Parathyroid adenoma (tissue), 2 donors: ENCODE results near the gene MYO19.
"Not testable (repeated sequence)": the region's sequence is repeated elsewhere in the genome, so short reads cannot be mapped to it uniquely, and the experiment has no call there.

ENCODE experiments used
- H2AFZ ChIP-seq: fragments of 300-600 bp; sonication (generic); one replicate; pipeline ENCODE4 v1.7.0; 2017; ENCODE audit warnings: antibody characterized with exemption, mild to moderate bottlenecking
- H3K27ac ChIP-seq: fragments of 300-600 bp; sonication (generic); one replicate; pipeline ENCODE4 v1.7.0; 2017
- H3K27me3 ChIP-seq: fragments of 300-600 bp; sonication (generic); one replicate; pipeline ENCODE4 v1.7.0; 2017; ENCODE audit warnings: low read length; ENCODE audit not compliant: control insufficient read depth, insufficient read depth
- H3K36me3 ChIP-seq: fragments of 300-600 bp; sonication (generic); one replicate; pipeline ENCODE4 v1.7.0; 2017; ENCODE audit warnings: low read length; ENCODE audit not compliant: control insufficient read depth, insufficient read depth
- H3K4me1 ChIP-seq: fragments of 300-600 bp; sonication (generic); one replicate; pipeline ENCODE4 v1.7.0; 2017; ENCODE audit warnings: control low read depth
- H3K4me2 ChIP-seq: fragments of 300-600 bp; sonication (generic); one replicate; pipeline ENCODE4 v1.7.0; 2017; ENCODE audit warnings: low read length
- H3K4me3 ChIP-seq: fragments of 300-600 bp; sonication (generic); one replicate; pipeline ENCODE4 v1.7.0; 2017; ENCODE audit warnings: low read depth, low read length
- H3K79me2 ChIP-seq: fragments of 300-600 bp; sonication (generic); one replicate; pipeline ENCODE4 v1.7.0; 2017; ENCODE audit warnings: control low read depth
- H3K9ac ChIP-seq: fragments of 300-600 bp; sonication (generic); one replicate; pipeline ENCODE4 v1.7.0; 2017; ENCODE audit warnings: mild to moderate bottlenecking
- H3K9me3 ChIP-seq: fragments of 300-600 bp; sonication (generic); one replicate; pipeline ENCODE4 v1.7.0; 2017; ENCODE audit warnings: low read length; ENCODE audit not compliant: control insufficient read depth
- TF ChIP-seq, protein P1 (sequence below): fragments of 300-600 bp; sonication (generic); IDR thresholded peaks from one replicate; pipeline ENCODE4 v1.7.0; 2017; ENCODE audit warnings: antibody characterized with exemption, mild to moderate bottlenecking
- donor health status: primary hyperparathyroidism.

Gene MYO19

GRCh38 chr17:36514856-36515255 lies 19.8 kb downstream of the MYO19 start:
- Histone ChIP-seq H3K36me3 (no peaks in the 10 kb centered on the region), H2AFZ (no peak overlapping the region)

DNA sequence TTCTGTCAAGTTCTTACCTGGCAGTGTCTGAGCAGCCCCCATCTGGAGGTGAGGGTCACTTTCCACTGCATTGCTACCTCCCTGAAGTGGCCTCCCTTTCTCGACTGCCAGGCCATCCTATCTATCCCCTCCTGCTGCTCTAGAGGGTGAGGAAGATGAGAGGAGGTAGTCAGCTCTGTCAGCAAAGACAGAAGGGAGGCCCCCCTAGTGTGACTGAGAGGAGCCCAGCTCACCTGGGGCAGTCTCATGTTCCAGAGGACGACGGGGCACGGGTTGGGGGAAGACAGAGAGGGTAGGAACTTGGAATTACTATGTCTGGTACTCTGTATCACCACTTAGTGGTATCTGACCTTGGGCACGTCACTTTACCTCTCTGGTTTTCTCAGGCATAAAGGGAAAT lies 22.0 kb downstream of the MYO19 start:
- TF ChIP-seq, protein P1, sequence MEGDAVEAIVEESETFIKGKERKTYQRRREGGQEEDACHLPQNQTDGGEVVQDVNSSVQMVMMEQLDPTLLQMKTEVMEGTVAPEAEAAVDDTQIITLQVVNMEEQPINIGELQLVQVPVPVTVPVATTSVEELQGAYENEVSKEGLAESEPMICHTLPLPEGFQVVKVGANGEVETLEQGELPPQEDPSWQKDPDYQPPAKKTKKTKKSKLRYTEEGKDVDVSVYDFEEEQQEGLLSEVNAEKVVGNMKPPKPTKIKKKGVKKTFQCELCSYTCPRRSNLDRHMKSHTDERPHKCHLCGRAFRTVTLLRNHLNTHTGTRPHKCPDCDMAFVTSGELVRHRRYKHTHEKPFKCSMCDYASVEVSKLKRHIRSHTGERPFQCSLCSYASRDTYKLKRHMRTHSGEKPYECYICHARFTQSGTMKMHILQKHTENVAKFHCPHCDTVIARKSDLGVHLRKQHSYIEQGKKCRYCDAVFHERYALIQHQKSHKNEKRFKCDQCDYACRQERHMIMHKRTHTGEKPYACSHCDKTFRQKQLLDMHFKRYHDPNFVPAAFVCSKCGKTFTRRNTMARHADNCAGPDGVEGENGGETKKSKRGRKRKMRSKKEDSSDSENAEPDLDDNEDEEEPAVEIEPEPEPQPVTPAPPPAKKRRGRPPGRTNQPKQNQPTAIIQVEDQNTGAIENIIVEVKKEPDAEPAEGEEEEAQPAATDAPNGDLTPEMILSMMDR, result no peak
- Histone ChIP-seq H3K27me3 (no peaks in the 10 kb centered on the region), H2AFZ (no peak overlapping the region)

More at GRCh38 chr17:36514856-36515255, 19.8 kb downstream of the MYO19 start:
- H3K4me2 ChIP-seq, result no peak overlapping the region
- H3K27me3 ChIP-seq, result no peaks in the 10 kb centered on the region
- no peak overlapping the region for H3K9ac ChIP-seq
- no peaks in the 10 kb centered on the region for H3K9me3 ChIP-seq
- H3K79me2 ChIP-seq, result no peaks in the 10 kb centered on the region
- H3K4me3 ChIP-seq, result no peak overlapping the region
- TF ChIP-seq, protein P1, result no peak
- H3K27ac ChIP-seq, result no peak overlapping the region
- H3K4me1 ChIP-seq, result no peaks in the 10 kb centered on the region

DNA sequence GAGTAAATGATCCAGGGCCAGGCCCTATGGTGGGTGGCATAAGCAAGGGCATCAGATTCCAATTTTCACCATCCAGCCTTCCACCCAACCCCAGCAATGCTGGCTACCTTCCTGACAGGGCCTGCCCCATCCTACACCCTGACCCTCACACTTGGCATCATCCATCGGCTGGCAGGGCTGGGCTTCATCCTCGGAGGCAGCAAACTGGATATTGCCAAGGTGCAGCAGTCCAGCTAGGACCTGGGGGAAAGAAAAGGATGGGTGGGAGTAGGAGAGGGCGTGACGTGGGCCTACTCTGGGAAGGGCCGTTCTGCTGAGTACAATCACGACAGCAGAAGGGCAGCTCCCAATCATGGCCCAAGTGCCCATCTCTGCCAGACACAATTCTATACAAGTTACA lies 23.5 kb downstream of the MYO19 start:
- Histone ChIP-seq H3K36me3 (no peaks in the 10 kb centered on the region), H3K4me3 (no peak overlapping the region), H3K4me2 (no peak overlapping the region), H3K4me1 (no peaks in the 10 kb centered on the region), H3K27me3 (no peaks in the 10 kb centered on the region), H3K9ac (no peak overlapping the region), H2AFZ (no peak overlapping the region), H3K9me3 (no peaks in the 10 kb centered on the region), H3K79me2 (peaks cover under 1% of the 10 kb centered on the region), H3K27ac (no peak overlapping the region)
- TF ChIP-seq, protein P1, result no peak

More for the DNA sequence above, 22.0 kb downstream of the MYO19 start:
- no peak overlapping the region for H3K9ac ChIP-seq
- H3K4me3 ChIP-seq, result no peak overlapping the region
- H3K79me2 ChIP-seq, result no peaks in the 10 kb centered on the region
- no peaks in the 10 kb centered on the region for H3K36me3 ChIP-seq
- H3K4me1 ChIP-seq, result no peaks in the 10 kb centered on the region
- no peak overlapping the region for H3K27ac ChIP-seq
- H3K4me2 ChIP-seq, result no peak overlapping the region
- no peaks in the 10 kb centered on the region for H3K9me3 ChIP-seq

DNA sequence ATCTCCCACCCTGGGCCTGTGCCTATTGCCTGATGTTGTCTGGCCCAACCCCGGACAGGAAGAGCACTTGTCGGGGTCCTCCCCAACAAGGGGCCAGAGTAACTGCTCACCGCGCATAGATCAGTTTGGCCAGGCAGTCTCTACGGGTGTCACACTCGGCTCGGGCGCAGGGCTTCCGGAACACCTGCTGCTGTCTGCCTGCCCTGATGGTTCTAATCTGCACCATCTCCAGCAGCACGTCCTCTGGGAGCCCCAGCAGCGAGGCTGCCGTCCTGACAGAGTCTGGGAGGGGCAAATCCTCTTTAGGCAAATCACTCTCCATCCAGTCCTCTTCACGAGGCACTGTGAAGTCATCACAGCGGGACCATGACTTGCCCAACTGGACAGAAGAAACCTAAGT lies 24.0 kb downstream of the MYO19 start:
- no peak overlapping the region for H3K4me2 ChIP-seq
- H3K4me1 ChIP-seq, result no peaks in the 10 kb centered on the region
- H3K36me3 ChIP-seq, result no peaks in the 10 kb centered on the region
- H3K27me3 ChIP-seq, result no peaks in the 10 kb centered on the region
- no peak overlapping the region for H3K9ac ChIP-seq
- TF ChIP-seq, protein P1, result no peak
- H3K4me3 ChIP-seq, result no peak overlapping the region
- H3K9me3 ChIP-seq, result no peaks in the 10 kb centered on the region
- H3K79me2 ChIP-seq, result peaks cover 2% of the 10 kb centered on the region
- H2AFZ ChIP-seq, result no peak overlapping the region
- H3K27ac ChIP-seq, result no peak overlapping the region

- Histone ChIP-seq H3K79me2 (peaks cover 2% of the 10 kb centered on the region), H3K4me3 (no peak overlapping the region), H2AFZ (no peak overlapping the region), H3K9ac (no peak overlapping the region), H3K27ac (no peak overlapping the region), H3K36me3 (no peaks in the 10 kb centered on the region), H3K4me1 (no peaks in the 10 kb centered on the region), H3K9me3 (no peaks in the 10 kb centered on the region), H3K27me3 (no peaks in the 10 kb centered on the region), H3K4me2 (no peak overlapping the region)
- TF ChIP-seq, protein P1, result no peak
Observed at GRCh38 chr17:36509272-36509985, 25.2 kb downstream of the MYO19 start.

DNA sequence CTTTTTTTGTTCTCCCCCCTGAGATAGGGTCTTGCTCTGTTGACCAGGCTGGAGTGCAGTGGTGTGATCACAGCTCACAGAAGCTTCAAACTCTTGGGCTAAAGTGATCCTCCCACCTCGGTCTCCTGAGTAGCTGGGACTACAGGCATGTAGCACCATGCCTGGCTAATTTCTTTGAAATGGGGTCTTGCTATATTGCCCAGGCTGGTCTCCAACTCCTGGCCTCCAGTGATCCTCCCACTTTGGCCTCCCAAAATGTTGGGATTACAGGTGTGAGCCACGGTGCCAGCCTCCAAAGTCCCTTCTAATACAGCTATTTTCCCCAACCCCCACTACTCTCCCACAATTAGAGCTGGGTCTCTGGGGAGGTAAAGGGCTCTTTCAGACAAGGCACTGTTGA lies 26.2 kb downstream of the MYO19 start:
- not testable (repeated sequence) for H3K9me3 ChIP-seq, H3K4me3 ChIP-seq, H3K79me2 ChIP-seq, H2AFZ ChIP-seq, H3K27ac ChIP-seq, H3K4me2 ChIP-seq, H3K27me3 ChIP-seq, H3K36me3 ChIP-seq, H3K4me1 ChIP-seq, H3K9ac ChIP-seq
